Thyroid gland (tissue), 4 donors: ENCODE results near the gene CAPN12. TPM values are rescaled to one million over a fixed set of nuclear protein-coding genes. Genes with fewer than 3 reads are reported as not detected.

ENCODE experiments used
- DNase-seq, 2 donors: peaks; one replicate each; pipeline ENCODE4 v3.0.0-alpha.2; 2019
- H3K27ac ChIP-seq, 3 donors: fragments of 200-600 bp; sonication (generic); 1 replicate in 2 of 3; 2 replicates in 1 of 3; pipeline ENCODE4 v1.5.1; 2016 to 2019; ENCODE audit warnings: mild to moderate bottlenecking in 1 of 3, moderate library complexity in 1 of 3
- H3K27me3 ChIP-seq: fragments of 200-600 bp; sonication (generic); one replicate; pipeline ENCODE4 v1.5.1; 2019
- H3K36me3 ChIP-seq, 2 donors: fragments of 200-600 bp; sonication (generic); one replicate each; pipeline ENCODE4 v1.5.1; 2016 to 2019
- H3K4me1 ChIP-seq, 2 donors: fragments of 200-600 bp; sonication (generic); one replicate each; pipeline ENCODE4 v1.5.1; 2017 to 2019
- H3K4me3 ChIP-seq, 3 donors: fragments of 200-600 bp; sonication (generic); replicated peaks in 1 of 3; 1 replicate in 2 of 3; 2 replicates in 1 of 3; pipeline ENCODE4 v1.5.1; 2016; ENCODE audit warnings: mild to moderate bottlenecking in 1 of 3
- H3K9me3 ChIP-seq: fragments of 200-600 bp; sonication (generic); one replicate; pipeline ENCODE4 v1.5.1; 2017
- CTCF ChIP-seq, 6 experiments: fragments of 200-600 bp in 3 of 6; fragments of 450-650 bp in 3 of 6; sonication (generic) in 3 of 6; IDR thresholded peaks; one replicate each; pipeline ENCODE4 v1.5.1; 2016 to 2019; ENCODE audit warnings: antibody characterized with exemption in 6 of 6, mild to moderate bottlenecking in 2 of 6, inconsistent platforms in 1 of 6, moderate library complexity in 1 of 6
- POLR2A ChIP-seq, 2 donors: fragments of 450-650 bp; IDR thresholded peaks; one replicate each; pipeline ENCODE4 v1.6.1; 2017; ENCODE audit warnings: antibody characterized with exemption in 2 of 2, mild to moderate bottlenecking in 2 of 2, moderate library complexity in 1 of 2
- WGBS, 2 donors: methylation state at CpG; one replicate each; pipeline ENCODE4 v1.1.5; 2017; 5-methylcytosine and 5-hydroxymethylcytosine counted together
- intact Hi-C: fragments of 100-400 bp; cut with DNase I; formaldehyde crosslinking; loops from one replicate; pipeline ENCODE4 v1.15.1; 2023
- total RNA-seq, 4 donors: library from RNA; depleted of rRNA; stranded (reverse); fragments of >200 nt; gene quantifications; one replicate each; pipeline ENCODE4 v1.2.3, GENCODE V29; 2016

Gene CAPN12
- total RNA-seq, 4 donors from 2014 or later: 1.6 to 2.0 TPM; not detected in 2

GRCh38 chr19:38718747-38719543, 25.3 kb downstream of the CAPN12 start:
- Histone ChIP-seq H3K4me3 (no peak overlapping the region), H3K9me3 (no peaks in the 10 kb centered on the region), H3K36me3 (peaks cover 44 to 58% of the 10 kb centered on the region in 2 donors), H3K4me1 (peaks cover 20 to 29% of the 10 kb centered on the region in 2 donors), H3K27ac (peak overlapping the region; percentile 77 to 94 (median 92)), H3K27me3 (no peaks in the 10 kb centered on the region)
- TF ChIP-seq CTCF (IDR thresholded peaks at IDR 0.05): no peak
- TF ChIP-seq POLR2A (IDR thresholded peaks at IDR 0.05): no peak
- intact Hi-C loops: no loop called here
- DNase-seq: peak; percentile 81 to 89
- 70 to 79% methylated on average over 23 to 24 of the region's 24 CpGs for WGBS, 2 donors

- no peak for DNase-seq
- Histone ChIP-seq H3K36me3 (peaks cover 33 to 48% of the 10 kb centered on the region in 2 donors), H3K9me3 (no peaks in the 10 kb centered on the region), H3K27ac (peak overlapping the region in 1 of 3 donors; percentile 77), H3K4me1 (peaks cover 20 to 34% of the 10 kb centered on the region in 2 donors), H3K27me3 (no peaks in the 10 kb centered on the region), H3K4me3 (no peak overlapping the region)
- intact Hi-C loops: no loop called here
- 60% methylated on average over 2 of the region's 11 CpGs; no CpG with 5 or more reads in 1 of the 2 donors for WGBS, 2 donors
- no peak for TF ChIP-seq POLR2A (IDR thresholded peaks at IDR 0.05)
- TF ChIP-seq CTCF (IDR thresholded peaks at IDR 0.05): no peak
These were observed 26.4 kb downstream of the CAPN12 start for GRCh38 chr19:38717855-38718254.

GRCh38 chr19:38717051-38717450, 27.2 kb downstream of the CAPN12 start:
- Histone ChIP-seq H3K4me3 (no peak overlapping the region), H3K36me3 (peaks cover 25 to 42% of the 10 kb centered on the region in 2 donors), H3K9me3 (no peaks in the 10 kb centered on the region), H3K27me3 (no peaks in the 10 kb centered on the region), H3K4me1 (peaks cover 23 to 42% of the 10 kb centered on the region in 2 donors), H3K27ac (no peak overlapping the region)
- no peak for DNase-seq
- intact Hi-C loops: no loop called here
- WGBS, 2 donors: 93 to 97% methylated on average over 8 to 12 of the region's 17 CpGs
- no peak for TF ChIP-seq CTCF (IDR thresholded peaks at IDR 0.05)
- TF ChIP-seq POLR2A (IDR thresholded peaks at IDR 0.05): no peak

GRCh38 chr19:38715555-38715954, 28.7 kb downstream of the CAPN12 start:
- DNase-seq: peak in 1 of 2 donors; percentile 62
- Histone ChIP-seq H3K4me1 (peaks cover 29 to 51% of the 10 kb centered on the region in 2 donors), H3K27ac (peak overlapping the region in 1 of 3 donors; percentile 13), H3K36me3 (peaks cover 25 to 38% of the 10 kb centered on the region in 2 donors), H3K27me3 (no peaks in the 10 kb centered on the region), H3K9me3 (no peaks in the 10 kb centered on the region), H3K4me3 (no peak overlapping the region)
- WGBS, 2 donors: 75 to 82% methylated on average over 3 of the region's 3 CpGs
- intact Hi-C loops: no loop called here
- TF ChIP-seq POLR2A (IDR thresholded peaks at IDR 0.05) (no peak), CTCF (IDR thresholded peaks at IDR 0.05) (no peak)

GRCh38 chr19:38714354-38714778, 29.9 kb downstream of the CAPN12 start:
- Histone ChIP-seq H3K27ac (no peak overlapping the region), H3K36me3 (peaks cover 37 to 50% of the 10 kb centered on the region in 2 donors)
- 75 to 80% methylated on average over 13 to 14 of the region's 14 CpGs for WGBS, 2 donors

More at GRCh38 chr19:38714354-38714778, 29.9 kb downstream of the CAPN12 start:
- H3K9me3 ChIP-seq: no peaks in the 10 kb centered on the region
- TF ChIP-seq POLR2A (IDR thresholded peaks at IDR 0.05) (no peak), CTCF (IDR thresholded peaks at IDR 0.05) (no peak)
- no peaks in the 10 kb centered on the region for H3K27me3 ChIP-seq
- peak in 1 of 2 donors; percentile 35 for DNase-seq
- intact Hi-C loops: no loop called here
- peaks cover 18 to 41% of the 10 kb centered on the region in 2 donors for H3K4me1 ChIP-seq
- H3K4me3 ChIP-seq: no peak overlapping the region
